ENCODE results near the gene RERE.

DNA sequence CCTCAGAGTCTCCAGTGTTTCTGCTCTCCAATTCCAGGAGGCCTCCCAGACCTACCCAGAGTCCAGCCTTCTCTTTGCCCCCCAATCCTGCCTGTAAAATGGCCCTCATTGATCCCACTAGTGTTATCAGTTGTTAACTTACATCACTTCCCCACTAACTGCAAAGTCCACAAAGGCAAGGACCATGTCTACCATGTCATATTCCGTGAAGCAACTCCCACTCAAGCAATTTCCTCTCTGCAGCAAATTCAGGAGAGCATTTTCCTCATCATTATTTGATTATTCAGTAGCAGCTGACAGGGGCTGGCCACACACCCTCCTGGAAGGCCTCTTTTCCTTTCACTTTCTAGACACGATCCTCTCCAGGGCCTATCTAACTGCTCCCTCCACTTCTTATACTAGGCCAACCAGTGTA is 153.5 kb downstream of the RERE start:
- TF ChIP-seq EZH2 (IDR thresholded peaks at IDR 0.05; ENCODE audit: borderline replicate concordance) = no peak
- TF ChIP-seq, protein P1, sequence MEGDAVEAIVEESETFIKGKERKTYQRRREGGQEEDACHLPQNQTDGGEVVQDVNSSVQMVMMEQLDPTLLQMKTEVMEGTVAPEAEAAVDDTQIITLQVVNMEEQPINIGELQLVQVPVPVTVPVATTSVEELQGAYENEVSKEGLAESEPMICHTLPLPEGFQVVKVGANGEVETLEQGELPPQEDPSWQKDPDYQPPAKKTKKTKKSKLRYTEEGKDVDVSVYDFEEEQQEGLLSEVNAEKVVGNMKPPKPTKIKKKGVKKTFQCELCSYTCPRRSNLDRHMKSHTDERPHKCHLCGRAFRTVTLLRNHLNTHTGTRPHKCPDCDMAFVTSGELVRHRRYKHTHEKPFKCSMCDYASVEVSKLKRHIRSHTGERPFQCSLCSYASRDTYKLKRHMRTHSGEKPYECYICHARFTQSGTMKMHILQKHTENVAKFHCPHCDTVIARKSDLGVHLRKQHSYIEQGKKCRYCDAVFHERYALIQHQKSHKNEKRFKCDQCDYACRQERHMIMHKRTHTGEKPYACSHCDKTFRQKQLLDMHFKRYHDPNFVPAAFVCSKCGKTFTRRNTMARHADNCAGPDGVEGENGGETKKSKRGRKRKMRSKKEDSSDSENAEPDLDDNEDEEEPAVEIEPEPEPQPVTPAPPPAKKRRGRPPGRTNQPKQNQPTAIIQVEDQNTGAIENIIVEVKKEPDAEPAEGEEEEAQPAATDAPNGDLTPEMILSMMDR (IDR thresholded peaks at IDR 0.05; ENCODE audit: poor library complexity) = no peak

Measured in hepatocyte (in vitro differentiated cells).